Measurements from ENCODE around the gene CRTAC1.

CRTAC1 gene

DNA sequence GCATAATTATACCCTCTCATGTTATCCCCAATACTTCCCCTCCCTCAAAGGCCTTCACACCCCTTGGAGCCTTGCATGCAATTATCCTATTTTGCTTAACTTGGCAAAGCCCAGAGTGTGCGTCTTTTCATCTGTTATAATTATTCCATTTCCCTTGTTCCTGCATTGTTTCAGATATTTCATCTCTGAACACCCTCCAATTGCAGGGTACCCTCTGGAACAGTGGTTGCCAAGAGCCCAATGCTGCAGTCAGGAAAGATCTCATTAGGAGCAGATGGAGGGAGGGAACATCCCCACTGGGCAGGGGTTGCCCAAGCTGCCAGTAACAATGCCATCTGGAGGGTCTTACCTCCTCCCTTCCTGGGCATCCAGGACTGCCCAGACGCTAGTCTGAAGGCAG is 199.2 kb downstream of the CRTAC1 start:
- peak; percentile 78 for DNase-seq

DNA sequence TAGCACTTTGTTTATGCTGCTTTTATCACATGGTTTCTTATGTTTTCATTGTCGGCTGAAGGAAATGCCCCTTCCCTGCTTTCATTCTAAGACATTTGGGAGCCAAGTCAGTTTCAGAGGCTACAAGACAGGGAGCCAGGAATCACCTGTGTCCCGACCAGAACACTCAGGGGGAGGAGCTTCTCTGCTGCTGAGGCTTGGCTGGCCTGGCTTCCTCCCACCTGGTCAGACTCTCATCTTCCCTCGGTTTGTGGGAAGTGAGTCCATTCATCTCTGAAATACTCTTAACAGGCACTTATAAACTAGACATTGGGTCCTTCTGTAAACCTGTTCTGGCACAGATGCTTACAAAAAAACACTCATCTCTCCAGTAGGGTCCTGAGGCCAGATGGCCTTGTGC is 200.4 kb downstream of the CRTAC1 start:
- no peak for DNase-seq

DNA sequence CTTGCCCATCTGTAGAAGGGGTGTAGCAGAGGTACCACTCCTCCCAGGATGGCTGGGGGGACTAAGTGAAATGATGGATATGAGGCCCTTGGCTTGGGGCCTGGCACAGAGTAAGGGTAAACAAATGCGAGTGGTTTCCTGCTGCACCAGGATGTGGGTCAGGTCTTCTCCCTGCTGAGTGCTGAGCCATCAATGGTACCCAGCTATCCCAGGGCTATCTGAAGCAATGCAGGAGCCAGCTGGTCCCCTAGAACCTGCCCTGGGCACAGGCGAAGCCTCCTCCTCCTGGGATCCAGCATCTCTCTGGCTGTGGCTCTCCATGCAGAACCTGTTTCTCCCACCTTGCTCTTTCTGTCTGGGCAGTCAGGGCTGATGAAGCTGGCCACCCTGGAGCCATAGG is 201.7 kb downstream of the CRTAC1 start:
- DNase-seq = peak; percentile 56

DNA sequence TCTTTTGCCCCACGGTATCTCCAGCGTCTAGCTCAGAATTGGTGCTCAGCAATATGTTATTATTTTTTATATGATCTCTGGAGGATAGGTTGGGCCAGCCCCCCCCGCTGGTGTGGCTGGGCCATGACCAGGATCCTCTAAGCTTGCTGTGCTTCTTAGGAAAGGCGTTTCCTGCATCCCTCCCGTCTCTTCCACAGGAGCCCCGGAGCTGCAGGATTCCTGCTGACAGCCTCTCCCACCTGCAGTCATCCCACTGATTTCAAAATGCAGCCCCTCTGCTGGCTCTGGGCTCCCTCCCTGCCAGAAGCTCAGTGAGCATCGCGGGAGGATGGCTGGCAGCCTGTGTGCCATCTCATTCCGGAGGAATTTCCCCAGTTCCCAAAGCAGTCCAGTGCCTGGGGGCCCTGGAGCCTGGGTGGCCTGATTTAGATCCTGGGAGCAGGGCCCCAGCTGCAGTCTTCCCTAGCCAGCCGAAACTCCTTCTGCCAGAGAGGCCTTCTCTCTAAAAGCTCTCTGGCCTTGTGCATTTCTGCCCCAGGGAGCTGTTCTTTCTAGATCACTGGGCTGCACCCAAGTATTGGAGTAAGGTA is 202.6 kb downstream of the CRTAC1 start:
- DNase-seq = peak; percentile 8

DNA sequence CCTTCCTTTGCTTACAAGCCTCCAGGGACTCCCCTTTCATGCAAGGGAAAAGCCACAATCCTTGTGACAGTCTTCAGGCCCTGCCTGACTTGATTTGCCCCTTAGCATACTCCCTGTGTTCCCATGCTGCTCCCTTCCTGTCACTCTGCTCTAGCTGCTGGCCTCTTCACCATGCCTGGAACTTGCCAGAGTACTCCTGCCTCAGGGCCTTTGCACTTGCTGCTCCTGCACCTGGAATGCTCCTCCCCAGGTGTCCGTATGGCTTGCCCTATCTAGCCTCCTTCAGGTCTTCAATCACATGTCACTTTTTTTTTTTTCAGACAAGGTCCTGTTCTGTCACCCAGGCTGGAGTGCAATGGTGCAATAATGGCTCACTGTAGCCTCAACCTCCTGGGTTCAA is 203.5 kb downstream of the CRTAC1 start:
- DNase-seq = no peak

DNA sequence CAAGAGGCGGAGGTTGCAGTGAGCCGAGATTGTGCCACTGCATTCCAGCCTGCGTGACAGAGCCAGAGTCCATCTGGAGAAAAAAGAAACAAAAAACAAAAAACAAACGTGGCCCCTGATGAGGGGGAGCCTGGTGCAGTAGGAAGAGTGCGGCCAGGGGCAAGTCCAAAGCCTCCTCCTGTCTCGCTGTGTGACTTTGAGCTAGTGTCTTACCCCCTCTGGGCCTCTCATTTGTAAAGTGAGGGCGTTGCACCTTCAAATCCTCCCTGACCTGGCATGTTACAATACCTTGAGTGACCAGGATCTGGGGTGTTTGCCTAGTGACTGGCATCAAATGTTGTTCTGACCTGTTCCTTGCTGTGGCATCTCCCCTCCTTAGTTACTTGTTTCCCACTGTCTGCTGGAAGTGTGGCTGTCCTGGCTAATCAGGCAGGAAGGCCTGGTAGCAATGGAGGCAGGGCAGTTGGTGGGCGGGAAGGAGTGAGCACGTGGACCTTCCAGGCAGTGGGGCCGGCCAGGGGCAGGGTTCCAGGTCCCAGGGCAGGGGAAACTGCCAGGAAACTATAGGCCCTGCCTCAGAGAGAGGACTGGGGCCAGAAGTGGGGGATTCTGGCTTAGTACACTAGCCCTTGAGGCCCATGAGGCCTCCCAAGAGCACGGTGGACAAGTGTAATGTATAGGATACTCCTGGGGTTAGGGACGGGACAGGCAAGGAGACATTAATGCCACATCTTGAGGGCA is 205.2 kb downstream of the CRTAC1 start:
- no peak for DNase-seq

DNA sequence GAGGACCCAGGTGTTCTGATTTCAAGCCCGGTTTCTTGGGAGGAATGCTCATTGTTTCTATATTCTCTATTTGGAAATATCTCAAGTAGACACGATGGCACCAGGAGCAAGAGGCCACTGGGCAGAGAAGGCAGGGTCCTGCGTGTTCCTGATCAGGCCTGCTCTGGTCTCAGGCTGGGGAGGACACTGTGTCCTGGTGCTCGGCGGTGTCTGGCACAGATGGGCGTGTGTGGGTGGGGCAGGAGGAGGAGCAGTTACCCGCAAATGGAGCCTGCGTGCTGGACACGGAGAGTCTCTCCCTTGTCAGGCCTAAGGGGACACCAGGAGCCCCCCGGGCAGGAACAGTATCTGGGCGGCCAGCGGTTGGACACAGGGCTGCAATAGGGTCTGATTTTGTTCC is 206.7 kb downstream of the CRTAC1 start:
- DNase-seq = no peak

DNA sequence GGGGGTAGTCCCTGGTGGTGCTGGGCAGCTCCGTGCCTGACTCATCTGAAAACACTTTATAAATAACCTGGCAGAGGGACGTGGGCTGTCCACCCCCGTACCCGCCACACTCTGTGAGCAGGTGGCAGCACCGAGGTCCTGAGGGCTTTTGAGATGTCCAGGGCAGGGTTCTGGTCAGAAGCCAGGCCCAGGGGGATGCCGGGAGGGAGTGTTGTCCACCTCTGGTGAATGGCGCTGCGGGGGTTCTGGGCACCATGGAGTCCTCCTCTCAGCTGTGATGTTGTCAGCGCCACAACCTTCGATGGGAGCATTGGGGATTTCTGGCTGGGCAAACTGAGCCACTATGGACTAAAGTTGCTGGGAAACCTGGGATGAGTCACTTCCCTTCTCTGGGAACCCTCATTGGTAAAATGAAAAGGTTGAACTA is 208.1 kb downstream of the CRTAC1 start:
- peak; percentile 70 for DNase-seq

DNA sequence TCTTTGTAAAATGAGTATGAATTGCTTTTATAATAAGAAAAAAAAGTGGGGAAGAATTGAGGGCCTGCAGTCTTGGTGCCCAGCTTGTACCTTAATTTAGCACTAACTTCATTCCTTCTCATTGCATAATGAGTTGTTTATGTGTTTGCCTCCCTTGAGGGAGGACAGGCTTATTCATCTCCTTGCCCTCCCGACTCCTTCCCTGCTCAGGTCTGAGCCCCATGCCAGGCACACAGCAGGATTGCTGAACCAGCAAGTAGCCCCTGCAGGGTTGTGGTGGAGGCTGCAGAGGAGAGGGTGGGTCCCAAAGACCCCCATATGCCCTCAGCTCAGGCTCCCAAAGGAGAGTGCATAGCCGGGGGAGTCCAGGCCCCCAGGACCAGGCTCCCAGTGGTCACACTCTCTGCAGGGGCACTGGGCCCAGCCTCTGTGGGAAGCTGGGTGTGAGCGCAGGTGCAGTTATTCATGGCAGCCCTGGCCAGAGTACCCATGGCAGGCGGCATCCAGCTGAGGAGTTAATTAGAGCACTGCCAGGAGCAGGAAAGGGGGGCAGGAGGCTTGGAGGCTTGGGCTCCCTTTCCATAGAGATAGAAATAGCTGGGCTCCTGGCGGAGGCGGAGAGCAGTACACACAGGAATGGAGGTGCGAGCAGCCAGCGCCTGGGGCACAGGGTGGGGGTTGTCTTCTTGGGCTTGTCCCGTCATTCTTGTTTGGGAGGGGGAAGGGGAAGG is 208.9 kb downstream of the CRTAC1 start:
- peak; percentile 92 for DNase-seq

DNA sequence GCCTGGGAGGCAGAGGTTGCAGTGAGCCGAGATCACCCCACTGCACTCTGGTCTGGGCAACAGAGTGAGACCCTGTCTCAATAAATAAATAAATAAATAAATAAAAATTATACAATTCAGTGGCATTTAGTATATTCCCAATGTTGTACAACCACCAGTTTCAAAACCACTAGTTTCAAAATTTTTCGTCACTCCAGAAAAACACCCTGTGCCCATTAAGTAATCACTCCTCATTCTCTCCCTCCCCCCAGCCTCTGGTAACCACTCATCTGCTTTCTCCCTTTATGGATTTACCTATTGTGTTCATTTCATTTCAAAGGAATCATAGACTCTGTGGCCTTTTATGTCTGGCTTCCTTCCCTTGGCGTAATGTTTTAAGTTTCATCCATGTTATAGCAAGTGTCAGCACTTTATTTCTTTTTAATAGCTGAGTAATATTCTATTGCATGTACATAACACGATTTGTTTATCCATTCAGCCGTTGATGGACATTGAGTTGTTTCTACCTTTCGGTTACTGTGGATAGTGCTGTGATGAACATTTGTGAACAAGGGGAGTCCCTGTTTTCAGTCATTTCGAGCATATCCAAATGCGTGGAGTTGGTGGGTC is 210.2 kb downstream of the CRTAC1 start:
- DNase-seq = no peak

DNA sequence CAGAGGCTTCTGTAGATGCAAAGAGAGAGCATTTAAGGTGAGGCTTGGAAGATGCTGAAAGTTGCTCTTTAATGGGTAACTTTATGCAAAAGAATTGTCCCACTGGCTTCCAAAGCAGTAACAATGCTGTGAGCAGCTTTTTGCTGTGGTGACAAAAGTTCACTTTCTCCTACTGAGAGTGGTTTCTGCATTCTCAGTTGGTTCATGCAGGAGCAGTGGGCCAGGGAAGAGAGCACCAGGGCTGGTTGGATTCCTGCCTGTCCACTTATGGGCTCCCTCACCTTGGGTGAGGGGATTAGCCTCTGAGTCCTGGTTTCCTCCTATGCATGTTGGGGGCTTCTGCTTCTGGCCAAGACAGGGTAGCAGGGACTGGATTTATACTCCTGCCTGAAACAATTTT is 211.8 kb downstream of the CRTAC1 start:
- DNase-seq = no peak

DNA sequence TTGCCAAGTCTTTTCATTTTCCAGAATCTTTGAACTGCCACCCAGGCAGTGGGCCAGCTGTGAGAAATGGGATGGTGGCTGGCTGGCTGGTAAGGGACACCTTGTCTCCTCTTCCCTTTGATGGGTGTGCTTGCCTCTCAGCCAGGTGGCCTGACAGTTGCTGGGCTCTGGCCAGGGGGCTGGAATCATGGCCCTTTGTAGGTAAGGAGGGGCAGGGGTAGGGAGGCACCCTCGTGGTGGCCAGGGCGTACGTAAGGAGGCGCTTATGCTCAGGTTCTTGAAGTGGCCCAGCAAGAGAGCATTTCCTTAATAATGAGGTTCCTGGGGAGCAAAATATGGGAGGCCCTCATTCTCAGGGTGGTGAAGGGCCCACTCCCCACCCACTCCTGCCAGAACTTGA is 213.8 kb downstream of the CRTAC1 start:
- DNase-seq = no peak
